Activated CD4-positive, alpha-beta T cell treated with anti-CD3 and anti-CD28 coated beads, Interleukin-2, Interleukin-6, amounts not matched to agents 100 ng/mL and 50 ng/mL, durations not matched to agents 16 hours and 8 hours (primary cell): ENCODE results near the gene VAMP3.

Experiments
- DNase-seq: peaks from one replicate; pipeline ENCODE4 v3.0.0-alpha.2; 2020

The VAMP3 gene, protein sequence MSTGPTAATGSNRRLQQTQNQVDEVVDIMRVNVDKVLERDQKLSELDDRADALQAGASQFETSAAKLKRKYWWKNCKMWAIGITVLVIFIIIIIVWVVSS

DNA sequence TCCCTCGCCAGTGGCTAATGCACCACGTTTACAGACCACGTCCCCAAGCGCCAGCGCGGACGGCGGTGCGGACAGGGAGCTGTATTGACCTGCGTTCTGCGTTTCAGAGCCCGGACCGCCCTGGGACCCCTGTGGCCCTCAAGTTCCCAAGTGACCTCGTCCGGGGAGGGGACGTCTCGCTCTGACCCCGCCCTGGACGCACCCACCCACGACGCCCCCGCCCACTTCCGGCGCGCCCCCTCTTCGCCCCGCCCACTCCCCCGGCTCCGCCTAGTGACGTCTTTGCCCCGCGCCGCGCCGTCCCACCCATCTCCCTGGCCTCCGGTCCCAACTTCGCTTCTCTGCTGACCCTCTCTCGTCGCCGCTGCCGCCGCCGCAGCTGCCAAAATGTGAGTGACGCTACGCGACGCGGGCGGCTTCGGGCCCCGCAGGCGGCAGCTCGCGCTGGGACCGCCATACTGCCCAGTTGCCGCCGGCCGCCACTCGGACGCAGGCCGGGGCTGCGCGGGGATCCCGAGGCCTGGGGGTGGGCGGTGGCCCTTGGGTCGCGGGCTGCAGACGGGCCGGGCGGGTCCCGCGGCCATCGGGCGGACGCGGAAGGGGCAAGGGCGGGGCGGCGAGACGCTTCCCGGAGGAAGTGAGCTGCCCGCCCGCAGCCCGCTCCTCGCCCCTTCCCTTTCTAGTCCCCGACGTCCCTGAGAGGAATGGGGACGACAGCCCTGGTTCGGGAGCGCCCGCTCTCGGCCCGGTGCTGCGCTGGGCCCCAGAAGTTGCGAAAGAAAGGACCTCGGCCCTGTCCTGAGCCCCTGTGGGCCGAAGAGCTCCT is at the start of gene VAMP3:
Gene VAMP3 (plus strand): TSS at position 300 of the 826 bp plus-strand sequence. CDS start 88 bp downstream, at position 388.
- peak; percentile 92 for DNase-seq

DNA sequence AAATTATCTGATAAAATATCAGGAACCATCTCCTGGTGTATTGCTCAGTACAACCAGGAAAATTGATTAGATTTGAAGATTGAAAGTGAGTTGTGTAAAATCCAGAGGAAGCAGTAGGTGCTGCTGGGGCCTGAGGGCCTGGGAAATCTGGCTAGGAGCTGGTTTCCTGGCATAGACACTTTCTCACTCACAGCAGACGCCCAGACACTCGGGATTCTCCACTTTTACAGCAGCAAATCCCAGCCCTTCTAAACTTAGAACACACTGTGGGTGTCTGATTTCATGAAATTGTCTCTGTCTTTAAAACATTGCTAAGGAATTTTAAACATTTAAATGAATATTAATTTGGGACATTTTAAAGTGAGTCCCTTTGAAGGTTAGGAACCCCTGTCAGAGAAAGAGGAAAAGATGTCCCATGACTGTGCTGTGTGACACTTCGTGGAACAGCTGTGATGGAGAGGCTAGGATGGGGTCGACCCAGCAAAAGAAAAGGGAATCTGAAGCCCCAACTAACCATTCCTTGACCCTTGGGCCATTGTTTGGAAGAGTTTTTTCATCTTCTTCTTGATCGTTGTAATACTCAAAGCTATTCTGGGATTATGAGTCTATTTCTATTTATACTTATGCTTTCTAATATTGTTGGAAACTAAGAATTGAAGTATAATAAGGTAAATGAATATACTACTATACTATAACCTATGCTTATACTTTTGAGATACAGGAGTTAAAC is 49.0 kb upstream of the VAMP3 start:
- no peak for DNase-seq

DNA sequence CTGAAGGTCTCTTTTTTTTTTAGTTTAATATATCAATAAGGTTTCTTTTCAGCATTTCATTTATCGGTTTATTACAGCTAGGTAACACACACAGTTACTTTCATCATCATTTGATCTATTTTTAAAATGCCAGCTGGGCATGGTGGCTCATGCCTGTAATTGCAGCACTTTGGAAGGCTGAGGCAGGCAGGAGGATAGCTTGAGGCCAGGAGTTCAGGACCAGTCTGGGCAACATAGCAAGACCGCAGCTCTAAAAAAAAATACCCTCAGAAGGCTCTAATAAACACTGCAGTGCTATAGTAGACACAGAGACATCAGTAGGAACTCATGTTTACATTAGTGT is 48.5 kb upstream of the VAMP3 start:
- DNase-seq: no peak

DNA sequence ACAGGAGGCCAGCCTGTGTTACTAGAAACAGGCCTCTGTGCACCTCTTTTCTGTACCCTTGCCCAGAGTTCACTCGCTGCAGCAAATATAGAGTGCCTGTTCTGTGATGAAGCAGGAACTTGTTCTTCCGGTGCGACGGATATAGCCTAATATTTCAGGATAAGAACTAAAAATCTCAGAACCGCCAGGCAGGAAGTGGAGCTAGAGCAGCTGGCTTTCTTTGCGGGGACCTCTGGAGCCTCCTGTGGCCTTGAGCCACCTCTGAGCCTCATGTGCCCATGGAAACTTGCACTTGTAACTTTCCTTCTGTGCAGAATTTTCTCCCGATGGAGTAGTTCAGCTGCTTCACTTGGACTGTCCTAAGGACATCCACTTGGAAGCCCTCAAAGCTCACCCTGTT is 44.5 kb upstream of the VAMP3 start:
- no peak for DNase-seq

DNA sequence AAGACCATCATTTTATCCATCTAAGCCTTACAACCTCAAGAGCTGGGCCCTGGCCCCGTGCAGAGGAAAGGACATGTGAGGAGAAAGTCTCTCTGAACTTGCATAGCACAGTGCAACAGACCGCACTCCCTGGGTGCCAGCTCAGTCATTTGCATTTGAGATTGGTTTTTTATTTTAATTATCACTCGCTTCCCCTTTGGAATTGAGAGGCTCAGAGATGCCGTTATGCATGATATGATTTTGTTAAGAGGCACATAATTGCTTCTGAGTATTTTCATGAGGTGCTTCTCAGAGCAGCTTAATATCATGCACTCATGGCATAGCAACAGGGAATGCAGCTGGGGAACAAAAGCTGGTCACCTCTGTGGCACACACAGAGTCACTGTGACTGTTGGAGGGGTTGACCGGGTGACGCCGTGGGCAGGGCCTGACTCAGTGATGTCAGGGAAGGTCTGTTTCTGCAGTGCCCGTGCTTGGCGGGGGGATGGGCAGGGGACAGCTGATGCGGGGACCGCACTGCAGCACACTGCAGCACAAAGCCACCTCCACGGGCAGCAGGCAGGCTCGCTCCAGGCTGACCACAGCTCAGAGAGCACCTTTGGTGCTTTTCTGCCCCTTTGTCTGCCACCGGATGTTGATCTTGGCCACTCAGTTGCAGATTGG is 43.2 kb upstream of the VAMP3 start:
- no peak for DNase-seq

DNA sequence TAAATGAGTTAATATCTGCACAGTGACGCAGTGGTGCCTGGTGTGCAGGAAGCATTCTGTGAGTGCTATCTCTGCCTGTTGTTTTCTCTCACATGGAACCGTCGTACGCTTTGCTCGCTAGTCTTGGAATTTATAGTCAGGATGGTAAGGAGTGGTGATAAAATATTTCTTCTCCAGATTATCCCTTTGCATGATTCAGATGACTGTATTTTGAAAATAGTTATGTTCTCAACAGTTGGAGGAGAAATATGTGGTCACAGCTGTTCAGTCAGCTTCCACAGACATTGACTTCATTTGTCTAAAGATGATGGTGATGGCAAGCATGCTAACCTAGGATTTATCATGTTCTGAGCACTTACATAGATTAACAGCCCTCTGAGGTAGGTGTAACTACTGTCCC is 41.3 kb upstream of the VAMP3 start:
- no peak for DNase-seq

DNA sequence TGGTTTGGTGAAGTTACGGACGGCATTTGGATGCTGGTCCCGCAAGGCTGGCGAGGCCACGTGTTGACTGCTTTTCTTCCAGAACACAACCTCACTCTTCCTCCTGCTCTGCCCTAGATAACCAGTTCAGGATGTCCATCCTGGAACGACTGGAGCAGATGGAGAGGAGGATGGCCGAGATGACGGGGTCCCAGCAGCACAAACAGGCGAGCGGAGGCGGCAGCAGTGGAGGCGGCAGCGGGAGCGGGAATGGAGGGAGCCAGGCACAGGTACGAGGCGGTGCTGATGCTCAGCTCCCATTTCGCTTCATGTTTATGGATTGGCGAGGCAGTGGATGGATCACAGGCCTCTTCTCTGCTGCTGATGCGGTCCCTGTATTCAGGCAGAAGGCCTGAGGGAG is 38.8 kb upstream of the VAMP3 start:
- no peak for DNase-seq

DNA sequence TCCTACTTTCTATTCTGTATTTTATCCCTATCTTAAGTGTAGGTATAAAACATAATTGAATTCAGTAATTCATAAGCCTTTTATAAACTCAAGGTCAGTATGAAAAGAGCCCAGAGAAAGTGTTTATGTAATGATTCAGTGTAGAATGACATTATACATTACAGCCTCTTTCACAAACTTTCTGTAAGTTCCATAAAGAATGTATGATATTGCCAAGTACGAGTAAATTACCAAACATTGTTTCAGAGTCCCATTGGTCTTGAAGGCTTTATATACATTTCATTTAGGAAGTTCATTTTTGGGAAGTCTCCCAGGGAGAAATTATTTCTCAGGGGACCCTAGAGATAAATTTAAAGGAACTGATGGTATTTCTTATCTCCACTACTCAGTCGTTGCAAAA is 37.8 kb upstream of the VAMP3 start:
- DNase-seq: no peak

DNA sequence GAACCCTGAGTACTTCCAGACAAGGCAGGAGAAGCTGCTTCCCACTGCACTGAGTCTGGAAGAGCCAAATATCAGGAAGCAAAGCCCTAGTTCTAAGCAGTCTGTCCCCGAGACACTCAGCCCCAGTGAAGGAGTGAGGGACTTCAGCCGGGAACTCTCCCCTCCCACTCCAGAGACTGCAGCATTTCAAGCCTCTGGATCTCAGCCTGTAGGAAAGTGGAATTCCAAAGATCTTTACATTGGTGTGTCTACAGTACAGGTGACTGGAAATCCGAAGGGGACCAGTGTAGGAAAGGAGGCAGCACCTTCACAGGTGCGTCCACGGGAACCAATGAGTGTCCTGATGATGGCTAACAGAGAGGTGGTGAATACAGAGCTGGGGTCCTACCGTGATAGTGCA is 33.1 kb upstream of the VAMP3 start:
- DNase-seq: no peak

DNA sequence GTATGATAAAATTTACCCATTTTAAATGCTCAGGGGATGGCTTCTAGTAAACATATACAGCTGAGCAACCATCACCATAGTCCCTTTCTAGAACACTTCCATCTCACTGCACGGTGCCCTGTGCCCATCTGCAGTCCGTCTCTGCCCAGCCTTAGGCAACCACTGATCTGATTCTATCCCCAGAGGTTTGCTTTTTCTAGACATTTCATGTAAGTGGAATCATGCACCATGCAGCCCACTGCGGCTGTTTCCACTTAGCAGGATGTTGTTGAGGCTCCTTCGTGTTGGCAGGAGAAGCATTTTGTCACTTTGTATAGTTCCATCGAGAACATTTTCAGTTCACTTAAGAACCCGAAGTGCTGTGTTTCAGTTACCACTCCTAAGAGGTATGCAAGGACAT is 27.8 kb upstream of the VAMP3 start:
- no peak for DNase-seq

DNA sequence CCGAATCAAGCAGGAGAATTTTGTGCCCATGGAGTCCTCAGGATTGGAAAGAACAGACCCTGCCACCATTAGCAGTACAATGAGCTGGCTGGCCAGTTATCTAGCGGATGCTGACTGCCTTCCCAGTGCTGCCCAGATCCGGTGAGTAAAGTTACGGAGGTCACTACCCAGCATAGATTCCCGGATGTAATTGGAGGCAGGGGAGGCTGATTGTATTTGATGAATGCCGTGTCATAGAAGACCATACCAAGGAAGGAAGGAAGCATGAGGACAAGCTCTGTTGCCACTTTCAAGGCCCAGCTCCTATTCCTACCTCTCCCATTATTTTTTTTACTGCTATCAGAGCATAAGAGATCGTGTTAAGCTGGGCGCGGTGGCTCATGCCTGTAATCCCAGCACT is 26.2 kb upstream of the VAMP3 start:
- no peak for DNase-seq

DNA sequence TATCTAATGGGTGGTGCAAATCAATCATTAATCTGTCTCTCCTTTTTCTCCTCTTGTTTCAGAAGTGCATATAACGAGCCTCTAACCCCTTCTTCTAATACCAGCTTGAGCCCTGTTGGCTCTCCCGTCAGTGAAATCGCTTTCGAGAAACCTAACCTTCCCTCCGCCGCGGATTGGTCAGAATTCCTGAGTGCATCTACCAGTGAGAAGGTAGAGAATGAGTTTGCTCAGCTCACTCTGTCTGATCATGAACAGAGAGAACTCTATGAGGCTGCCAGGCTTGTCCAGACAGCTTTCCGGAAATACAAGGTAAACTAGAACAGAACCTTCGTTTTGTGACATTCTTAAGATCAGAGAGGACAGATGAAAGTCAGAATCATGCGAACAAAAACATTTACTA is 25.3 kb upstream of the VAMP3 start:
- DNase-seq: no peak

DNA sequence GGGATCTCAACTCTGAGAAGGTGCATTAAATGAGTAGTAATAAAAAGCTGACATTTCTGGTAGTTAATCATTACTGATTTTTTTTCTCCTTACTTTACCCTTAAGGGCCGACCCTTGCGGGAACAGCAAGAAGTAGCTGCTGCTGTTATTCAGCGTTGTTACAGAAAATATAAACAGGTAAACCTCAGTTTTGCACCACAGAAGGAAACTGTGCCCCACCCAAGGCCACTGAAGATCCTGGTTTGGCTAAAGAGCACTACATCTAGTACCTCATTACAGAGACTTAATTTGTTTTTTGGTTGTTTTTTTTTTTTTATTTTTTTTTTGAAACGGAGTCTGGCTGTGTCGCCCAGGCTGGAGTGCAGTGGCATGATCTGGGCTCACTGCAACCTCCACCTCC is 23.5 kb upstream of the VAMP3 start:
- DNase-seq: no peak

DNA sequence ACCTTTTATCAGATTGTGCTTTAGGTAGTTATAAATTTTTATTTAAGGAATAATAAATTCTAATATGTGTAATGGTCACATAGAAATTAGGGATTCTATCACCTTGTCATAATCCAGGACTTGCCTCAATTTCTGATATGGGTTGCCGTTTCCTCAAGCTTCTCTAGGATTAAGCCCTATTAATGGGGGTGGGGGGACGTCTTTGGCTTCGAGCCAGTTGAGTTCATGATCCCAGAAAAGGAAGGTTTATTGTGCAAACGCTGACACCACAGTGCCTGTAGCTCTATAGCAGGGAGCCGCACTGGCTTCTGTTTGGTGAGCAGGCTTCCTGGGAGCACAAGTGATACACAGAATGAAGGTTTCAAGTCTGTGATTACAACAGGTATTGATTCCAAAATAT is 22.0 kb upstream of the VAMP3 start:
- DNase-seq: no peak

DNA sequence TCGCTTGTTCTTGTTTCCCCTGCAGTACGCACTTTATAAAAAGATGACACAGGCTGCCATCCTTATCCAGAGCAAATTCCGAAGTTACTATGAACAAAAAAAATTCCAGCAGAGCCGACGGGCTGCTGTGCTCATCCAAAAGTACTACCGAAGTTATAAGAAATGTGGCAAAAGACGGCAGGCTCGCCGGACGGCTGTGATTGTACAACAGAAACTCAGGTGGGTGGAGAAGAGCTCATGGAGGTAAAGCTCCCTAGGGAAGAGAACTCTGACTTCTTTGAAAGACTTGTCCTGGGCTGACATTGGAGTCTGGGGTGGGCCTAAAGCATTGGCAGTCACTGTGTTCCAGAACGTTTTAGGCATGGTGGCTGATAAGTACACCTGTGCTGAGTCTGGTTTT is 19.9 kb upstream of the VAMP3 start:
- DNase-seq: no peak

DNA sequence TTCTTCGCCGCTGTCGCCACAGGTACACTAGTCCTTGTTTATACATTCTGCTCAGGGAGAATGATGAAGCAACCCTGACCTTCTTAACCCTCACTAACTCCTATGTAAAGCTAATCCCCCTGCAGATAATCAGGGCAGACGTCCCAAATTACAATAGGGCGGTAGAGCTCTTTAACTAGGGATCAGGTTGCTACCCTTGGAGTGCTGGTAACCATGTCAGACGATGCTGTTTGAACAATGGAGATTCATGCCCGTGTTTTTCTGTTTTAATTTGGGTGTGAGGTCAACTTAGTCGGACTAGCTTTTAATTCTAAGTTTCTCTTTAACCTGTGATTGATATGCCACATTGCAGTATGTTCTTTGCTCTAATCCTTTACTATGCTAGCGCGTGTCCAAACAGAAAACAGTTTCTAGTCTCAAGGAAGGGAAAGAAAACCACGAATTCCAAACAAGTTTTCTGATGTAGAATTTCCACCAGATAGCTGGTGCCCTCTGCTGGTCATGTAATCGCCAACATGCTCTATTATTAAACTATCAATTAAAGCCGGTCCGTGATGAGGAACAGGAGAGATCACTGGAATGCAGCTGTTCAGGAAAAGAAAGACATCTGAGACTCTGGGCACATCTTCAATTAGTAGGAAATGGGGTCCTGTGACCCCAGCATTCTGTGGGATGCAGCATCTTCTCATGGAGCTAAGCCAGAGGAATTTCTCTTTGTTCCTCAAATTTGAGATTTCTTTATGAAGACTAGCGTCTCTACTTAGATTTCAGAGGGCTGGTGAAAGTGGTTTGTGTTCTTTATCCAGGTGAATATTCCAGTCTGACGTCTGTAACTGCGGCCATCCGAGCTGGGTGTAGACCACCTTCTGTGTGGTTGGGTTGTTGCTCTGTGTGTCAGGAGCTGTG is 18.3 kb upstream of the VAMP3 start:
- peak; percentile 54 for DNase-seq

DNA sequence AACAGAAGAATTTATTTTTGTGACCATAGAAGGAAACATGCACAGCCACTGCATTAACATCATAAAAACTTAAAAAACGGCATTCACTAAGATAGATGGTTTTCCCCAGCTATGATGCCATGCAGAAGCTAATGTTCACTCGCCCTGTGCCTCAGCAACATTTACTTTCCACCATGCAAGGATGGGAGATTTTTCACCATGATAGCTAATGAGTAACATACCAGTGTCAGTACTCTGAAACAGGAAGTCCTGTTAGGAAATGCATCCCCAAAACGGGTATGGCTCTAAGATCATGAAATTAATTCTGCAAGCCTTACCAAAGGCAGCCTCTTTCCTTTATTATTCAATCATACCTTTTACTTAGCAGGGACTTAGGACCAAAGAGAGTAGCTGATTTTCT is 17.5 kb upstream of the VAMP3 start:
- no peak for DNase-seq

DNA sequence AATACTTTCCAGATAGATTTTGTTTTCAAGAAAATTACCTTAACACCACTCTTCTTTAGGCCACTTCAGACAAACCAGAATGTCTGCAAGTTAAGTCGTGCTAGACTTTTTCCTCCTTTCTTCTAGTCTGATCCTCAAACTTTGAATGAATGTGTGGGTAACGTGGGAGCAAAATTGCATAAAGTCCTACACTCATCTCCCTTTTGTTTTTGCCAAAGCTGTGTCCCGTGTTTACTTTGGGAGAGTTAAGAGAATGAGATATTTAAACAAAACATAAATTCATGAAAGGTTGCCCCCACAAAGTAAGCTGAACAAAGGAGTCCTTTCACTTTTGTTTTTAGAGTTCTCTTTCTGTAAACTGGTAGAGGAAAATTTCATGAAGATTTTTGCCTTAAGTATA is 16.9 kb upstream of the VAMP3 start:
- DNase-seq: no peak

DNA sequence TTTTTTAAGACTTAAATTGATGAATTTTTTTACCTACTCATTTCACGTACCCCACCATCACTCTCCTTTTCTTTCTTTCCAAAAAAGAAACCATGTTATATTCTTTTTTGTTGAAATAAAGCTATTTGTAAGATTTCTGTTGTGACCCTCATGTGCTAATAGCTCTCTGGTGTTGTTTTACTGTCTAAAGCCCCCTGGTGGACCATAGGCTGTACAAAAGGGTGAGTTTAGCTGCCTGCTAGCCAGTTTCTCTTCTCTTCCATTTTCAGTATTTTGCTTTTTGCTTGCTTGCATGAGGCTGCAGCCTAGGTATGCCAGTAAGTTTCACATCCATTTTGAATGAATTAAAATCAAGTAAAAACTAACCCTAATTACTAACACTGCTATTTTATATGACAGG is 15.6 kb upstream of the VAMP3 start:
- no peak for DNase-seq

DNA sequence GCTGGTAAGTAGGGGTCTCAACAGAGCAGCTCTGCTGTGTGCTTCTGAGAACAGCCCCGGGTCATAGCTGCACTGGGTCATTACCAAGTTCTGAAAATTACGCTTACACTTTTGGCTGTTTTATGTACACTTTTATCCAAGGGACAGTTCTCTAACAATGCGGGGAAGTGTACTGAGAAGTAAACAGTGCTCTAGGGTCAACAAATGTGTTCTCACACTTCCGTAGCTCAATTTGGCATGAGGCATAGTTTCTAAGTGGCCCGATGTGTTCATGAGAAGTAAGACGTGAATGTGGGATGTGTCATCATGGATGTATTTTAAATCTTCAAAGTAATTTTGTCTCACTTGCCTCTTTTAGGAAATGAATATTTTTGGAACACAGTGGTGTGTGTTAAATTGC is 10.9 kb upstream of the VAMP3 start:
- DNase-seq: no peak

DNA sequence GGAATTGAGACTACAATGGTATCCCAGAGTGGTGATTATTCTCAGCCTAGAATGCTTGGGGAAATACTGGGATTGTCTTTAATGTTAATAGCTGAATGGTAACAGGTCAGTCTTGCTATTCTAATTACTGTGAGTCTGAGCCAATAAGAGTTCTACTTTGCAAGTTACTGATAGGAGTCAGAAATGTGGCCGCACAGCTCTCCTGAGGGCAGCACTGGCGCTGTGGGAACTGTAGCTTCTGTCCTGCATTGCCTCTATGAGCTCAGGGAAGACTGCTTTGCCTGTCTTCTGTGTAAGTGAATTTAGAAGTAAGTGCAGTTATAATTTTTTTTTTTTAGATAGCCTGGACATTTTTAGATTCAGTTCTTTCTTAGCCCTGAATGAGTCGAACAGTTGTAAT is 10.0 kb upstream of the VAMP3 start:
- DNase-seq: no peak

DNA sequence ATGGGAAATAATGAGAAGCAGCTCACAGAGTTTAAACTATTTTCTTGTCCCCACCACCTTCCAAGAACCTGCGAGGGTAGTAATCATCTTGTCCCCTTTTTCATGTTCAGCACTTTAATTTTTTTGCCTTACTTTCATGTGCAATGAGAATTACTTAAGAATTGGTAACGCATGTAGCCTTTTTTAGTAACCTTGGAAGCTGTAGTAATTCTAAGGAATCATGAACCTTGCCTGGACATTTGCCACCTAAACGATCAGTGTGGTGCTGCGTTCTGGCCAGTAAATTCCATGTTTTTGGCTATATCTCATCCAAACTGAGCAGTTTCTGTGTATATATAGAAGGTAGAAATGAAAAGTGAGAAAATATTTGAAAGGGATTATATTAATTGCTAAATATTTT is 3.9 kb upstream of the VAMP3 start:
- DNase-seq: no peak

DNA sequence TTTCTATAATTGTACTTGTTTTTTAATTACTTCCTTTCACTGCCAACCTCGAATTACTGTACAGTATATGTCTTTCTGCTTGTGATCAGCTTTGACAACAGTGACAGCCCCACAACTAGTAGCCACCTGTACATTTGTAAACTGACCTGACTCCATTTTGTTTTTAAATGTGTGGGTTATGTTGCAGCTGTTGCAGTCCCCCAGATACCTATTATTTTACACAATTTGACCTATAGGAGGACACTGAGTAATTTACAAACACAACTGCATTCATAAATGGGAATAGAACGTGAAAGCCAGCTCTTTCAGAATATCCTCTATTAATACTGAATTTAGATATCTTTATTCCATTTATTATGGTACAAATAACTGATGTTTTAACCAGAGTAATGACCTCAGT is 2.5 kb upstream of the VAMP3 start:
- no peak for DNase-seq
